Osteocyte (in vitro differentiated cells): ENCODE data around the gene FMOD. TPM values are rescaled to one million over a fixed set of nuclear protein-coding genes. Genes with fewer than 3 reads are reported as not detected.

ENCODE experiments used
- DNase-seq: peaks from one replicate; pipeline ENCODE4 v3.0.0; 2021; ENCODE audit warnings: mixed read lengths; ENCODE audit not compliant: unreplicated experiment; ENCODE audit errors: extremely low spot score
- H3K27ac Mint-ChIP-seq: one replicate; pipeline ENCODE4 v1.8.0; 2021; ENCODE audit warnings: mild to moderate bottlenecking, mixed read lengths; ENCODE audit not compliant: unreplicated experiment
- H3K27me3 Mint-ChIP-seq: one replicate; pipeline ENCODE4 v1.8.0; 2021; ENCODE audit warnings: mixed read lengths; ENCODE audit not compliant: unreplicated experiment
- H3K36me3 Mint-ChIP-seq: one replicate; pipeline ENCODE4 v1.8.0; 2021; ENCODE audit warnings: mixed read lengths; ENCODE audit not compliant: unreplicated experiment
- H3K4me1 Mint-ChIP-seq: one replicate; pipeline ENCODE4 v1.8.0; 2021; ENCODE audit warnings: mixed read lengths; ENCODE audit not compliant: unreplicated experiment
- H3K4me3 Mint-ChIP-seq: one replicate; pipeline ENCODE4 v1.8.0; 2021; ENCODE audit warnings: mild to moderate bottlenecking, moderate library complexity, mixed read lengths; ENCODE audit not compliant: unreplicated experiment
- H3K9me3 Mint-ChIP-seq: one replicate; pipeline ENCODE4 v1.8.0; 2021; ENCODE audit warnings: mixed read lengths; ENCODE audit not compliant: unreplicated experiment
- total RNA-seq: library from RNA; stranded (reverse); gene quantifications from 2 replicates; pipeline ENCODE4 v1.2.1, GENCODE V29; 2021
- TF ChIP-seq, protein P1 (sequence below): fragments of 200-600 bp; sonication (generic); IDR thresholded peaks from 2 replicates; pipeline ENCODE4 v1.5.0; 2021; ENCODE audit warnings: antibody characterized with exemption, mild to moderate bottlenecking, moderate library complexity

FMOD gene
- total RNA-seq, 1 donor from 2014 or later: not detected

DNA sequence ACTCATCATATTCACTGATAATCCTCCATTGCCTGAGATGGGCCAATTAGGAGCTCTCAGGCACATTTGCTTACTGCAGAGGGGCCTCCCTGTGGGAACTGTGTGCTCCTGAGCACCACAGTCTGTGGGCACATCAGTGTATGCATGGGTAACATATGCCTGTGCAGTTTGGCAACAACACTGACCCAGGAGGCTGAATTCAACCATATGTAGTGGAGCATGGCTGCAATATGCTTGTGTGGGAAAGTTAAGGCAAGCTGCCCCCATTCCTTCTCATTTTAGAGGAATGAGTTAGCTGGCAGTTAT lies 11.8 kb upstream of the FMOD start:
- TF ChIP-seq, protein P1, sequence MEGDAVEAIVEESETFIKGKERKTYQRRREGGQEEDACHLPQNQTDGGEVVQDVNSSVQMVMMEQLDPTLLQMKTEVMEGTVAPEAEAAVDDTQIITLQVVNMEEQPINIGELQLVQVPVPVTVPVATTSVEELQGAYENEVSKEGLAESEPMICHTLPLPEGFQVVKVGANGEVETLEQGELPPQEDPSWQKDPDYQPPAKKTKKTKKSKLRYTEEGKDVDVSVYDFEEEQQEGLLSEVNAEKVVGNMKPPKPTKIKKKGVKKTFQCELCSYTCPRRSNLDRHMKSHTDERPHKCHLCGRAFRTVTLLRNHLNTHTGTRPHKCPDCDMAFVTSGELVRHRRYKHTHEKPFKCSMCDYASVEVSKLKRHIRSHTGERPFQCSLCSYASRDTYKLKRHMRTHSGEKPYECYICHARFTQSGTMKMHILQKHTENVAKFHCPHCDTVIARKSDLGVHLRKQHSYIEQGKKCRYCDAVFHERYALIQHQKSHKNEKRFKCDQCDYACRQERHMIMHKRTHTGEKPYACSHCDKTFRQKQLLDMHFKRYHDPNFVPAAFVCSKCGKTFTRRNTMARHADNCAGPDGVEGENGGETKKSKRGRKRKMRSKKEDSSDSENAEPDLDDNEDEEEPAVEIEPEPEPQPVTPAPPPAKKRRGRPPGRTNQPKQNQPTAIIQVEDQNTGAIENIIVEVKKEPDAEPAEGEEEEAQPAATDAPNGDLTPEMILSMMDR: no peak
- H3K27ac Mint-ChIP-seq: no peak overlapping the region
- H3K36me3 Mint-ChIP-seq: peaks cover 2% of the 10 kb centered on the region

DNA sequence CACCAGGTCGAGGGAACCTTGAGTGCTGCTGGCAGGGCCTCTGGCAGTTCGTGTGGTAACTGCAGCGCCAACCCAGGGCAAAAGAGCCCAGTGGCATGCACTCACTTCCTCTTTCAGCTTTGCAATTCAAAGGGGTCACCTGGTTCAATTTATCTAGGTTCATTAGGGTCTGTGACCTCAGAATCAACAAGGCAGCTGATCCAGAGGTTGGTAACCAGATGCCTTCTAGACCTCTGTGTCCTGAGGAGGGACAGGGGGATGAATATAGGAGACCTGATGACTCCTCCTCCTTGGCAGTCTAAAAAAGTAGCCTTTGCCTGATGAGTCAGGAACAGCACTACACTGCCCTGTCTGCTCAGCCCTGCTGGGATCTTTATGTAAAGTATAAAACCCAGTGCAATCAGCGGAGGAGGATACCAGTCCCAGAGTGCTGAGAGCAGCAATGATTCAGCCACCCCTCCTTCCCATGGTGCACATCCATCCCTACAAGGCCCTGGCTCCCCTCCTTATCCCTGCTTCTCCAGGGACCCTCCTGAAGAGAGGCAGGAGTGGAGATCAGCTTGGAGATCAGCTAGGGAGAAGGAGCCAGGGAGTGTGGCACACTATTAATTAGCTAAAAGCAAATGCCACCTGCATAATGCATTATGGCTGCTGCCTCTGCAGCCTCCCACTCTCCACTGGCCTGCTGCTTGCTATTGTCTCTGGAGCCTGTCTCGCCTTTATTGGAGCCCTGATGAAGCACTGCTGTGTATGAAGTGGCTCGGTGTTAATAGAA lies 11.2 kb upstream of the FMOD start:
- H3K27ac Mint-ChIP-seq: no peak overlapping the region
- H3K27me3 Mint-ChIP-seq: peaks cover 66% of the 10 kb centered on the region
- H3K4me1 Mint-ChIP-seq: peaks cover 6% of the 10 kb centered on the region
- no peak overlapping the region for H3K4me3 Mint-ChIP-seq
- H3K36me3 Mint-ChIP-seq: peaks cover 2% of the 10 kb centered on the region
- TF ChIP-seq, protein P1: no peak
- peaks cover 4% of the 10 kb centered on the region for H3K9me3 Mint-ChIP-seq
- DNase-seq: no peak

More for the DNA sequence above, 11.8 kb upstream of the FMOD start:
- no peak overlapping the region for H3K4me3 Mint-ChIP-seq
- H3K9me3 Mint-ChIP-seq: no peaks in the 10 kb centered on the region
- peaks cover 6% of the 10 kb centered on the region for H3K4me1 Mint-ChIP-seq
- DNase-seq: no peak
- peaks cover 62% of the 10 kb centered on the region for H3K27me3 Mint-ChIP-seq

DNA sequence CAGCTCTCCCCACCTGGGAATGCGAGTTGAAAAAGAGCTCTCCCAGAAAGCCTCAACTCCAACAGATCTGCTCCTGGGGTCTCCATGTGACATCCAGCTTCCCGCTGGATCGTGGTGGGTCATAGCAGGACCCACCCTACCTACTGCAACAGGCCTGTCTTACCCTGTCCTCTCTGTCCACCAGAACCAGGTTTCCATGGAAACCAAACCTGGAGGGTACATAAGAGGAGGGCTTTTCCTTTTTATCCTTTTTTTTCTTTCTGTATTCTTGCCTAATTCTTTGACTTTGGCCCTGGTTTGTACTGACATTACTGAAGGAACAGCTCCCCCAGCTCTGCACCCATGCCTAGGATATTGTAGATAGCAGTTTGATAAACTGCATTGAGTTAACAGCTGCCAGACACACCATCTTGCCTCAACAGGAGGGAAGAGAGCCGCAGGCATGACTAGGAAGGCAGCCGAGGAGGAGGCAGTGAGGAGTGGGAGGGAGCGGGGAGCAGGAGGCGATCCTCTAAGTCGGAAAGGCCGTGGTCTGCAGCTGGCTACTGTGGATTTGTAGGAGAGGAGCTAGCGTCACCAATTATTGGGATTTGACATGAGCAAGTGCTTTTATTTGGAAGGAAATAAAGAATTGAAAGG lies 9.7 kb upstream of the FMOD start:
- H3K36me3 Mint-ChIP-seq: peaks cover 2% of the 10 kb centered on the region
- H3K4me1 Mint-ChIP-seq: peaks cover 6% of the 10 kb centered on the region
- H3K9me3 Mint-ChIP-seq: peaks cover 4% of the 10 kb centered on the region
- H3K27ac Mint-ChIP-seq: no peak overlapping the region
- no peak overlapping the region for H3K4me3 Mint-ChIP-seq
- no peak for DNase-seq
- peaks cover 79% of the 10 kb centered on the region for H3K27me3 Mint-ChIP-seq
- TF ChIP-seq, protein P1: no peak

DNA sequence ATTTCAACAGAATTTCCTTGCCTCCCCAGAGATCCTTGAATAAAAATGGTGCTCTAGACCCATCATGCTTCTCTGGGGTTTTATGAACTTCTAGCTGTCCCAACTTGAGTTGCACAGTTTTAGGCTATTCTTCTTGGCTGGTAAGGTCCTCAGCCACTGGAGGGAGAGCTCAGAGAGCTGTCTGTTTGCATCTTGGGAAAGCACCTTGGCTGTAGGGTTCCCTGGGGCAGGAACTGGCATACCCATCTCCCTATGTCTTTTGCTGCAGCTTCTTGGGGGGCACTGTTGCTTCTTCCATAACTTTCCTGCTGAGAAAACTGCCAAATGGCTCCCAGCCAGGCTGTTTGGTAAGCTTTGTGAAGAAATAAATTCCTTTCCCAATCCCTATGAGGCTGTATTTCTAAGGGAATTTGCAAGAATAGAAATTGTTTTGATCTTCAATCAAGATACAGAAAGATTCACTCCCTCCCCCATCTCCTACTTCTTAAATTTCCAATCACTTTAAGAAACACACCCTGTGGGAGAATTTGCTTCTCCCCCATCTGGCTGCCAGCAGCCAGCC lies 8.2 kb upstream of the FMOD start:
- Mint-ChIP-seq H3K36me3 (peaks cover 2% of the 10 kb centered on the region), H3K27ac (no peak overlapping the region), H3K27me3 (peaks cover 70% of the 10 kb centered on the region), H3K4me3 (no peak overlapping the region), H3K4me1 (peaks cover 3% of the 10 kb centered on the region), H3K9me3 (peaks cover 4% of the 10 kb centered on the region)
- no peak for DNase-seq
- TF ChIP-seq, protein P1: no peak

DNA sequence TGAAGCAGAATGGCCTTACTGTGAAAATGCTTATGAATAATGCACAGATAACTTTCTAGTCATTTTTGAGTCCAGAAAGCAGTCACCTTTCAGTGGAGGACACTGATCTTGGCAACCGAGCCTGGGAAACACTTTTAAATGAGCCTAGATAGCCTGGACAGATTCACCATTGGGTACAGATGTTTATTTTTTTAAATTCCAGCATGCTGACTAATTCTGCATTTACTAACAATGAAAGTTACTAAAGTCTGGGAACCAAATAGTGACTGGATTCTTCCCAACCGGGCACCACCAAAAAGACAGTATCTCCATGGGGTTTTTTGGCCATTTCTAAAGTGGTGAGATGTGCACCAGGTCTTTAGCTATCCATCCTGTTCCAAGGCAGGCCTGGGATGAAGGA lies 3.3 kb upstream of the FMOD start:
- H3K4me3 Mint-ChIP-seq: no peak overlapping the region
- peaks cover 65% of the 10 kb centered on the region for H3K27me3 Mint-ChIP-seq
- H3K27ac Mint-ChIP-seq: no peak overlapping the region
- H3K36me3 Mint-ChIP-seq: no peaks in the 10 kb centered on the region
- H3K4me1 Mint-ChIP-seq: no peaks in the 10 kb centered on the region
- TF ChIP-seq, protein P1: no peak
- DNase-seq: no peak
- H3K9me3 Mint-ChIP-seq: peaks cover 4% of the 10 kb centered on the region
